Right kidney (tissue), 1 donor: ENCODE results near the gene GADD45GIP1.
A peak's percentile ranks its signal among the peaks of the same experiment; 100 is the strongest.
"Not testable (repeated sequence)": the region's sequence is repeated elsewhere in the genome, so short reads cannot be mapped to it uniquely, and the experiment has no call there.

Experiments used
- DNase-seq: peaks from one replicate; pipeline ENCODE4 v3.0.0-alpha.2; 2016

GADD45GIP1 gene

DNA sequence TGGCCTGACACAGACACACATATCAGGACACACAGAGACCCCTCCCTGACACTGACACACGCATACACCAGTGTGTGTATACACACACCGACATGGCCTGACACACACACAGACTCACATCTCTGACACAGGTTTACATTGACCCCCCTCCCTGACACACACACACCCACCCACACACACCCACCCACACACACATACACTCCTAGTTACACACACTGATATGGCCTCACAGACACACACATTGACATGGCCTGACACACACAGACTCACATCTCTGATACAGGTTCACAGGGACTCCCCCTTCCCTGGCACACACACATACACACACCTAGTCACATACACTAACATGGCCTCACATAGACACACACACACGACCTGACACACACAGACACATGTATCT lies 33.8 kb upstream of the GADD45GIP1 start:
- no peak for DNase-seq

- DNase-seq, result no peak
Observed at GRCh38 chr19:12990431-12990830, 33.4 kb upstream of the GADD45GIP1 start.

DNA sequence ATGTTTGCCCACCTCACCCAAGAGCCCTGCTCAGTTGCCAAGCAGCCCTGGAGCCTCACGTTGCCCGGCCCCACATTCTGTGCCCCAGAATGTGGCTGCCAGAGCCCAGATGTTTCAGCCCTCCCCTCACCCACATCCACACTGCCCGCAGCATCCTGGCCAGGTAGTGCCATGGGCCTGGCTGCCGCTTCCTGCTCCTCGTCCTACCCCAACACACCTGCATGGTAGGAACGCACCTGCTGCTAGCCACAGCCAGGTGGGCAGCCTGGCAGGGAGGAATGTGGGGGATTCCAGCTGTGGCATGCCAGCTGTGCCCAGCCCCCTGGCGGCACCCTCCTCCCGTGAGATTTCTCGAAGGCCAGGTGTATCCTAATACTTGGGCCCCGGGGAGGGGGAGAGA lies 30.8 kb upstream of the GADD45GIP1 start:
- DNase-seq, result no peak

GRCh38 chr19:12987190-12987589 lies 30.2 kb upstream of the GADD45GIP1 start:
- no peak for DNase-seq

GRCh38 chr19:12986726-12987125 lies 29.7 kb upstream of the GADD45GIP1 start:
- no peak for DNase-seq

DNA sequence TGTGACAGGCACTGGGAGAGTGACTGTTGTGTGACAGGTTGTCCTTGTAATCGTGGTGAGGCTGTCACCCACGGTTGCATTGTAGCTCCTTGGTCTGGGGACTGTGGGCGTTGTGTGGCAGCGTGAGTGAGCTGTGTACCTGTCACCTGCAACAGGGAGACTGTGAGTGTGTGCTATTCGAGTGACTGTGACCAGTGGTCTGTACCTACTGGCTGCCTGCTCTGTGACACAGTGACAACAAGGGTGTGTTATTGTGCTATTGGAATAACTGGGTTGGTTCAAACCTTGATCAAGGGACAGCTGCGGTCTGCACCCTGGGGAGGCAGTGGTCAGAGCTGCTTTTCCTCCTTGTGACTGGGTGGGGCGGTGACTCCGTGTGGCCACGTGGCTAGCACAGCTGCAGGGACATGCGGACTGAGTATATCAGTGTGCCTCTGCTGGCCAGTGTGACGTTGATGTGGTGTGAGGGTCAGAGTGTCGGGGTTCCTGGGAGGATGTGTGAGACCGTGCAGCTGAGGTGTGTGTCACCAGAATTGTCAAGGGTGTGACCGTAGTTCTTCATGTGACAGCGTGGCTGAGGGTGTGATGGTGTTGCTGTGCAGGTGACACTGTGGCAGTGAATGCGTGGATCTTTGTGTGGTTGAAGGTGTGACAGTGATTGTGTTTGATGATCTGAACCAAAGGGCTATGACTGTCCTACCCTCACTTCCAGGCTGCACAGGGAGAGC lies 28.2 kb upstream of the GADD45GIP1 start:
- no peak for DNase-seq

GRCh38 chr19:12984683-12985048 lies 27.6 kb upstream of the GADD45GIP1 start:
- no peak for DNase-seq

- no peak for DNase-seq
Observed at GRCh38 chr19:12984143-12984627, 27.2 kb upstream of the GADD45GIP1 start.

GRCh38 chr19:12983542-12984142 lies 26.6 kb upstream of the GADD45GIP1 start:
- DNase-seq, result peak; percentile 80

DNA sequence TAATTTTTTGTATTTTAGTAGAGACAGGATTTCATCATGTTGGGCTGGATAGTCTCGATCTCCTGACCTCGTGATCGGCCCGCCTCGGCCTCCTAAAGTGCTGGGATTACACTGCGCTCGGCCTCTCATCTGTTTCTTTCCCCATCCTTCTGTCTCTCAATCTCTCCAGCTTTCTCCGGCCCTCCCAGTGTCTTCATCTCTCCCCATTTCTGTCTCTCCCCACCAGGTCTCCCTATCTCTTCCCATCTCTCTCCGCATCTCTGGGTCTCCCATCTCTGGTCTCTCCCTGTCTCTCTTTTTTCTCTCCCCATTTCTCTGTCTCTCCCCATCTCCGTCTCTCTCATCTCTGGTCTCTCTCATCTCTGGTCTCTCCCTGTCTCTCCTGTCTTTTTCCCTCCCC lies 26.1 kb upstream of the GADD45GIP1 start:
- DNase-seq, result no peak

GRCh38 chr19:12982648-12983047 lies 25.6 kb upstream of the GADD45GIP1 start:
- DNase-seq, result no peak

GRCh38 chr19:12979974-12980373 lies 23.0 kb upstream of the GADD45GIP1 start:
- no peak for DNase-seq

- not testable (repeated sequence) for DNase-seq
Observed at GRCh38 chr19:12976109-12976508, 19.1 kb upstream of the GADD45GIP1 start.

GRCh38 chr19:12975221-12975741 lies 18.3 kb upstream of the GADD45GIP1 start:
- DNase-seq, result no peak

- DNase-seq, result no peak
Observed at GRCh38 chr19:12974301-12975220, 17.5 kb upstream of the GADD45GIP1 start.

GRCh38 chr19:12973236-12973635 lies 16.2 kb upstream of the GADD45GIP1 start:
- DNase-seq, result no peak

GRCh38 chr19:12970070-12970820 lies 13.2 kb upstream of the GADD45GIP1 start:
- DNase-seq, result no peak

DNA sequence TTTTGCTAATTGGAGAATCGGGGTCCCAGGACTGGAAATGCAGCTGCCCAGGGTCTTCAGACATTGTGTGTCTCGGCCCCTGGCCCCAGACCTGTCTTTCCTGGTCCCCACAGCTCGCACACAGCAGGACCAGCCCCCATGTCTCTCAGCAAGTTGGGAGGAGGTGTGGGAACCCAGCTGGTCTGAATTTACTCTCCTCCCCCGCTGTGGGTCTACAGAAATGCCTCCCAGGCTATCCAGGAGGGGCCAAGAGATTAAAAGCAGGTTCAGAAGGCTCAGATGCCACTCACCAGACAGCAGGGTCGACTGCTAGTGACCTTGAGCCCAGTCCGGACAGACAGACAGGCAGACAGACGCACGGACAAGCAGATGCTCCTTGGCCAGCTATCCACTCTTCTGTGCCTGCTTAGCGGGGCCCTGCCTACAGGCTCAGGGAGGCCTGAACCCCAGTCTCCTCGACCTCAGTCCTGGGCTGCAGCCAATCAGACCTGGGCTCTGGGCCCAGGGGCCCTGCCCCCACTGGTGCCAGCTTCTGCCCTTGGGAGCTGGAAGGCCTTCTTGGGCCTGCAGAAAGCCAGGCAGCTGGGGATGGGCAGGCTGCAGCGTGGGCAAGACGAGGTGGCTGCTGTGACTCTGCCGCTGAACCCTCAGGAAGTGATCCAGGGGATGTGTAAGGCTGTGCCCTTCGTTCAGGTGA lies 12.4 kb upstream of the GADD45GIP1 start, which contains the start of gene DAND5:
Gene DAND5 (plus strand): TSS at position 285 of the 697 bp plus-strand sequence. CDS start 85 bp downstream, at position 370.
- DNase-seq, result no peak

DNA sequence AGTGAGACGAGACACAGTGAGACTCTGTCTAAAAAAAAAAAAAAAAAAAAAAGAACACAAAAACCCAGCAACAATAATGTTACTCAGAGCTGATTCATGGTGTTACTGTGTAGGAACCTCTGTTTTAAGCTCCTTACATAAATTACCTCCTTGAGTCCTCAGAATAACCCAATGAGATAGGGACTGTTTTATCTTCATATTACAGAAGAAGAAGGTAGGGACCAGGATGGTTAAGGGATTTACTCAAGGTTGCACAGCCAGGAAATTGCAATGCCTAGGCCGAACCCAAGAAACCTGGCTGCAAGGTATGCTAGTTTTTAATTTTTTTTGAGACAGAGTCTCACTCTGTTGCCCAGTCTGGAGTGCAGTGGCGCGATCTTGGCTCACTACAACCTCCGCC lies 10.9 kb upstream of the GADD45GIP1 start:
- no peak for DNase-seq

DNA sequence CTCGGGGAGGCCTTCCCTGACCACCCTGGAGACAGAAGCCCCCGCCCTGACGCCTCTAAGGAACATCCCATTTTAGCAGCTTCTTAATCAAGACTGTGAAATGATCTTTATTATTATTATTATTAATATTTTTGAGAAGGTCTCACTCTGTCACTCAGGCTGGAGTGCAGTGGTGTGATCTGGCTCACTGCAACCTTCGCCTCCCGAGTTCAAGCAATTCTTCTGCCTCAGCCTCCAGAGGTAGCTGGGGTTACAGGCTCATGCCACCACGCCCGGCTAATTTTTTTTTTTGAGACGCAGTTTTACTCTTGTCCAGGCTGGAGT lies 8.8 kb upstream of the GADD45GIP1 start:
- no peak for DNase-seq
